ENCODE results near the gene ZP1. TPM values are rescaled to one million over a fixed set of nuclear protein-coding genes. Genes with fewer than 3 reads are reported as not detected.
A peak's percentile ranks its signal among the peaks of the same experiment; 100 is the strongest.

ZP1 gene
- total and polyA plus RNA-seq, 2 of the 13 experiments (the other 11 are each of a cell fraction or from before 2014, with no cell fraction given): 0.16 TPM; not detected in 1

DNA sequence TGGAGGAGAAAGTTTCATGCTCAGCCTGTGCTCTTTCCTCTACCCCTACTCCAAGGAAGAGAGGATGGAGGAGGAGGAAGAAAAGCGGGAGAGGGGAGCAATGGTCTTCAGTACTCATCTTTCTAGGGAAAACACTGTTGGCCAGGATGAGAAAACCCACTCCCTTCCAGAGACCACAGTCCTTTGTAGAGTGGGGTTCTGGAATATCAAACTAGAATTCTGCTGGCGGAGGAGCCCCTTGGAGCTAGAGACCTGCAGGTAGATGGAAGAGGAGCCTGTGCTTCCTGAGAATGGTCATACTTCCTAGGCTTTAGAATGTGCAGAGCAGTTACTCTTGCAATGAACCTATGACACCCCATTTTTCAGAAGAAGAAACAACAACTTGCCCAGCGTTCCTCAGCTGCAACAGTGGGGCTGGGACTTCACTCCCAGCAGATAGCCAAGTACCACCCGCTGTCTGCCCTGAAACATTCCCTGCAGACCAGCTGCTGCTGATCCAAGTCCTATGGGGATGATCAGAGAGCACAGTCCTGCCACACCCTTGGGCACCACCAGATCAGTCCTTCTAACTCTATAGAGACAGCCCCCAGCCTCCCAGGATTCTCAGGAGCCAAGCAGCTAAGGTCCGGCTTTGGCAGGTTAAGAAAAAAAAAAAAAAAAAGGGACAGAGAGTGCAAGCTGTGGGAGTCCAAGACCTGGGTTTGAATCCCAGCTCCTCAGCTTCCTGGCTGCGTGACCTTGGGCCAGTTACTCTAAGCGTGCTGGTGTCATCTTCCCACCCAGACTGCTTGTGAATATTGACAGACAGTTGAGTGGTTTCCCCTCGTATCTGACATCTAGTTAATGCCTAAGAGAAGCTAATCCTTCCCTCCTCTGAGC lies 12.3 kb upstream of the ZP1 start:
- CTCF ChIA-PET (ENCODE audit: low intra/inter-chr PET ratio, low total read pairs): no interaction called here
- no peak for DNase-seq (ENCODE audit: low spot score)
- peak; percentile 21 for ATAC-seq
- intact Hi-C loops (cut with micrococcal nuclease; ENCODE audit: unreplicated experiment): no loop called here
- Histone ChIP-seq H3K4me1 (ENCODE audit: insufficient read depth, low read length) (peaks cover 63% of the 10 kb centered on the region), H3K9ac (ENCODE audit: insufficient read depth, low read depth, low read length) (peak overlapping the region; percentile 23; the same call in 1 of the 2 replicates), H3K27me3 (ENCODE audit: control insufficient read depth in 1 of 2, insufficient read depth in 2 of 2, low read length in 2 of 2) (no peaks in the 10 kb centered on the region), H3K27ac (ENCODE audit: extremely low read length, insufficient read depth, low read length) (peak overlapping the region; percentile 72), H3K4me3 (replicated peaks in 1 of 3; ENCODE audit: insufficient read depth in 1 of 3, low read depth in 2 of 3, low read length in 3 of 3) (peak overlapping the region; percentile 21 to 49 (median 41)), H2AFZ (ENCODE audit: low read length) (no peak overlapping the region), H3K4me2 (ENCODE audit: low read depth, low read length) (peak overlapping the region; percentile 81), H3K36me3 (replicated peaks in 1 of 2; ENCODE audit: control insufficient read depth in 1 of 2, insufficient read depth in 2 of 2, low read length in 2 of 2) (peaks cover 10 to 21% of the 10 kb centered on the region in 2 experiments; a peak in 4 of 5 replicates), H3K79me2 (ENCODE audit: insufficient read depth, low read length) (no peaks in the 10 kb centered on the region), H3K9me3 (ENCODE audit: low read length) (no peaks in the 10 kb centered on the region), H4K20me1 (ENCODE audit: insufficient read depth, low read length) (no peaks in the 10 kb centered on the region)
- BruUV-seq (replicated peaks): no TSS peak
- 29% methylated on average over 7 of the region's 8 CpGs for WGBS (ENCODE audit: low lambda C conversion rate)
- no peak for FAIRE-seq
- POLR2A ChIA-PET: interaction anchor here (0.7 to 2.6 kb wide), 7 partner anchors 10 to 1186 kb away, joined by 3 to 26 read pairs (median 4); partner anchors contain the start of gene PRPF19
- TF ChIP-seq PHF21A (CRISPR knock-in tag; IDR thresholded peaks at IDR 0.05): 0 out of 2 replicates have a peak, but pooled peaks have one; percentile 8
- 0 out of 2 replicates have a peak, but pooled peaks have one; percentile 39 for TF ChIP-seq ZNF44 (CRISPR knock-in tag; IDR thresholded peaks at IDR 0.05)
- 0 out of 2 replicates have a peak, but pooled peaks have one; percentile 4 for TF ChIP-seq BORCS8-MEF2B (CRISPR knock-in tag; IDR thresholded peaks at IDR 0.05)
- TF ChIP-seq ZC3H4 (CRISPR knock-in tag; IDR thresholded peaks at IDR 0.05; ENCODE audit: borderline replicate concordance): no peak
- in situ Hi-C loops (cut with HindIII; ENCODE audit: extremely low pct_ligation_motif_present, low pct_unique_long_range_greater_than_20kb): no loop called here
